SKM-1 treated with dmso at 0.1 percent for 144 hours (cell line): ENCODE results near the gene FBLN1.

Experiments
- DNase-seq: peaks from one replicate; lab custom pipeline; 2025; ENCODE audit not compliant: unreplicated experiment; lab: John Stamatoyannopoulos, UW

FBLN1 gene

GRCh38 chr22:45650721-45651120 lies 148.0 kb downstream of the FBLN1 start:
- no peak for DNase-seq
